GM19099 (cell line): ENCODE data around the gene STK11.

Source experiments
- POLR2A ChIP-seq: IDR thresholded peaks from 3 replicates; pipeline ENCODE4 v1.6.1; 2011; ENCODE audit warnings: low read depth; ENCODE audit not compliant: insufficient read length; ENCODE audit errors: extremely low read depth

Gene STK11

DNA sequence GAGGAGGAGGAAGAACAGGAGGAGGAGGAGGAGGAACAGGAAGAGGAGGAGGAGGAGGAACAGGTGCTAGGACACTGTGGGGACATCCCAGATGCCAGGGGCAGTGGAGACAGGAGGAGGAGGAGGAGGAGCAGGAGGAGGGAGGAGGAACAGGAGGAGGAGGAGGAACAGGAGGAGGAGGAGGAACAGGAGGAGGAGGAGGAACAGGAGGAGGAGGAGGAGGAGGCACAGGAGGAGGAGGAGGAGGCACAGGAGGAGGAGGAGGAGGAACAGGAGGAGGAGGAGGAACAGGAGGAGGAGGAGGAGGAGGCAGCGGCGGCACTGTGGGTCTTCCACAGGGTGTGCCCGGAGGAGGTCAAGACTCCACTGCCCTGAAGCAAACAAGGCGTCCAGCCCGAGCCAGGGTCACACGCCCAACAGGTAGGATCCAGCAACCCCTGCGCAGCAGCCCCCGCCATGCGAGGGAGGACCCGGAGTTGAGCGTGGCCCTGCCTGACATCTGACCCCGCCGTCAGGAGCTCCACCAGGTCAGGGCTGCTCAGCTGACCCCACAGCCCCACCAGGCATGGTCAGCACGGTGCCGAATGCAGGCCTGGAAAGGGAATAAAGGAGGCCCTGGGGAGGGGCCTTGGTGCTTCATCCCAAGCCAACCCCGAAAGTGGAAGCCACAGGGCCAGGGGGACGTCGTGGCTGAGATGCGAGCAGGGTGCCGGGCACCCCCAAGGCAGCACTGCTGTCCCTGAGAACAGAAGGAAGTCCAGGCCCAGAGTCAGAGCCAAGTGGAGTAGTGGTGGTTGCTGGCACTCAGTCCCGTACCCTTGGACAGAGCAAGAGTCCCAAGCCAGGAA, 40.7 kb upstream of the STK11 start:
- no peak for TF ChIP-seq POLR2A

DNA sequence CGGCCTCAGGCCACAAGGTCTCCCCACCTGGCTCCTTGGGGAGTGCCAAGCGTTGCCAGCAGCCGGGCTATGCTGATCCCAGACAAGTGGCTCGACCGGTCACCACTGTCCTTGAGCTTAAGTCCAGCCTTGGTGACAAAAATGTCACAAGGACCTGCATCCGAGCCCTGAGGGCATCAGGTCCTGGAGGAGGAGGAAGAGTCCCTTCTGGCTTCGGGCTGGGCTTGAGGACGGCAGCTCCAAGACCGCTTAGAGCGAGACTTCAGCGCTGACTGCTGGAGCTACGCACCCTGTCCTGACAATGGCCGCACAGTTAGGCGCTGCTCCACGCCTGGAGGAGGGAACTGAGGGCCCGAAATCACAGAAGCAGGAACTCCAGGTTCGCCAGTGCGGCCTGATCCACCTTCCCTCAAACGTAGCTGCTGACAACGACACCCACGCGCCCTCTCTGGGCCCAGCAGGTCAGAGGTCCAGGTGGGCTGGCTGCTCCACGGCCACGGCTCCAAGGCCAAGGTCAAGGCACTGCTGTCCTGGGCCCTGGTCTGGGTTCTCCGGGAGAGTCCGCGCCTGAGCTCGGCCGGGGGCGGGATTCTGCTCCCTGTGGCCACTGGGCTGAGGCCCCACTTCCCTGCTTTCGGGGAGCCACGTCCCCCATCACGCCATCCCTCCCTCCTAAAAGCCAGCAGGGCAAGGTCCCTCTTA, 38.6 kb upstream of the STK11 start:
- TF ChIP-seq POLR2A = no peak

DNA sequence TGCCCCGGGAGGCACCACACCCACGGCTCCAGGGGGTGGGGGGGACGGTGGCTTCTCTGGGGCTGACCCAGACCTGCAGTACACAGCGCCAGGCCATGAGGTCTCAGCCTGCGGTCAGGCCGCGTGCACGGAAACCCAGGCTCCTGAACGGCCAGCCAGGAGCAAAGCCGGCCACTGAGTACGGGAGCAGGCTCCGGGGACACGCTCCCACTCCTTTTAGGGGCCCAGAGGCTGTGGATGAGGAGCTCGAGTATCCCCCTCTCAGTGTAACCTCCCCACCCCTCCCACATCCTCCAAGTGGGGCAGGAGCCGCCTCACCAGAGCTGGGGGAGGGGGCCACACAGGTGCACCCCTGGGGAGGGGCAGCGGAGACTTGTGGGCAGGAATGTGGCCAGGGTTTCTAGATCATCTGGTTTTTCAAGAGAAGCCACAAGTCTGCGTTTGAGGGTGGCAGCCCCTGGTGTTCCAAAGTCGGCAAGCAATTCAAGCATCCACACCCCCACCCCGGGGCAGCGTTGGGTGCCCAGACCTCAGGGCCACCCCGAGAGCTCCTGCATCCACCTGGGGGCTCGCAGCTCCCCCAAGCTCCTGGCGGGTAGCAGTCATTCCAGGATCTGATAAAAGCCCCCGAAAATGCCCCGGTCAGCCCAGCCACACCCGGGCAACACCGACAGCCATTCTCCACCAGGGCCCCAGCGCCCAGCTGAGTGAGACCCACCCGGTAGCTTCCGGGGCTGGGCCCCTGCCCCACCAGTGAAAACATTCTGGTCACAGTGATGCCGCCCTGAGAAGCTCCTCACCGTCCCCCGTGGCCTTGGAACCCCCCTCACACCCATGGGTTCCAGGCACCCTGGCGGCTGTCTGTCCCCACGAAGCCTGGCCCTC, 37.6 kb upstream of the STK11 start:
- TF ChIP-seq POLR2A = no peak

DNA sequence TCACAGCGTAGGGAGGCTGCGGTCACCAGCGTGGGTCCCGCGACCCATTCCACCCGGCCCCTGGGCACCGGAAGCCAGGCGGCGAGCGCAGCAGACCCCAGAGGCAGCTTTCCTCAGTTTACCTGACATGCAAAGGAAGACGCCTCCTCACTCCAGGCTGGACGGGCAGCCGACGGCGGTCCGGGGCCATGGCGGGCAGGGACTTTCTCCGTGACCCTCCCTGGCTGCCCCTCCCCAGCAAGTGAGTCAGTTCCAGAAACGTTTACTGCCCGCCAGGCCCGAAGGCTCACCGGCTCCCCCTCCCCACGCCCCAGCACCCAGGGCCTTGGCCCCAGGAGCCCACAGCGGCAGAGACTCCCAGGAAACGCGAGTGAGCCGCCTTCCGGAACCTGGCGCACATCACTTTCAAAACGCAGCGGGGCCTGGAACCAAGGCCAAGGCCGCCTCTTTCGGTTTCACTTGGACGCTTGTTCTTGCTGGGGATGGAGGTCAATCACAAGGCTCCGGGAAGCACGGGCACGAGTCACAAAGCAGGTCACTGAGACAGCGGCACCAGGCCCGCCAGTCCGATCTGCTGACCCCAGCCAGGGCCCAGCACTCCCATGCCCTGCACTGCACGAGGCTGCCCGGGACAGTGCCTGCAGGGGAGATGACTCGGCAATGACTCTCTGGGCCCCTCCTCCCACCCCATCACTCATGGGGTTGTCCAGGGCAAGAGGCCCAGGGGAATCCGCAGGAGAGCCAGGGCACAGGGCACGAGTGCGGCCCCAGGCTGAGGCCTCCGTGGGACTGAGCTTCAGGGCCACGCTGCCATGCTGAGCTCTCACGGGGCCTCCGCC, 36.8 kb upstream of the STK11 start:
- no peak for TF ChIP-seq POLR2A

DNA sequence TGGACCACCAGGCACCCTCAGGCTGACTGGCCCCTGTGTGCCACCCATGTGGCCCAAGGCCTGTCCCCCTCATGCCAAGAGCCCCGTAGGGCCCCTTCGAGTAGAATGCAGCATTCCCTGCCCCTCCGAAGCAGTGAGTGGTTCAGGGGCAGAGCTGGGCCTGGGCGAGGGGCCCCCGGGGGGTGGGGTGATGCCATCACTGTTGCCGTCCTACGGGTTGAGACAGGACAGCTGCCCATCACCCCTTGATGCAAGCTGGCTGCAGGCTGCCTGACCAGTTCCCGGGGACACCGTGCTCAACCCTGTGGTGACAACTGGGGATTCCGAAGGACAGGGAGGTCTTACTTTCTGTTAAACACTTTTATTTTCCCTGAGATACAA, 36.2 kb upstream of the STK11 start:
- no peak for TF ChIP-seq POLR2A

- TF ChIP-seq POLR2A = no peak
These were observed 35.4 kb upstream of the STK11 start for GRCh38 chr19:1169921-1170885.

- TF ChIP-seq POLR2A = no peak
These were observed 34.4 kb upstream of the STK11 start for GRCh38 chr19:1170938-1171754.

GRCh38 chr19:1171755-1172352, 33.7 kb upstream of the STK11 start:
- TF ChIP-seq POLR2A = no peak

GRCh38 chr19:1172353-1173158, 33.0 kb upstream of the STK11 start:
- TF ChIP-seq POLR2A = no peak

DNA sequence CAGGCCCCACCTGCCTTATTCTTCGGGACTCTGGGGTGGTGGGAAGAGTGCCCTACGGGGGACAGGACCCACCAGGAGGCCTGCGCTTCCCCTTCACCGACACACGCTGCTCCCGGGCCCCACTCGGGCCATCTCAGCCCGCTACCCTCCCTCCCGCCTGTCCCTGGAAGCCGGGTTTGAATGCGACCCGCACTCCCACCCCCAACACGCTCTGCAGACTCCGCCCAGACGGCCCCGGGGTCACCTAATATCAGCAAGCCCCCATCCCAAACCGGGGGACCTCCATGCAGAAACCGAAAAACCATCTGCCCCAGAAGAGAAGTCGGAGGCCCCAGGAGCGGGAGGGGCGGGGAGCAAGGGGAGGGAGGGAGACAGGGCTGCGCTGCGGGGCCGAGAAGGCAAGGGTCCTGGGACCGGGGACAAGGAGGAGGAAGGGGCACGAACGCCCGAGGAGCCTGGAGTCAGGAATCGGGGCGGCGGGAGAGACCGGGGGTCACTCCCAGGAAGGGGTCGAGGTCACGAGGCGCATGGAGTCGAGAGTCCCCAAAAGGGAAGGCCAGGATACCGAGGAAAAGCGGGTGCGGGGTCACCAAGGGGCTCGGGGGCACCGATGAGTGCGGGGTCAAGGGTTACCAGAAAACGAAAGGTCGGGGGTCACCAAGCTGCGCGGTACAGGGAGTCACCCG, 32.3 kb upstream of the STK11 start:
- no peak for TF ChIP-seq POLR2A
